ENCODE results near the gene RAET1G.
"Not testable (repeated sequence)": the region's sequence is repeated elsewhere in the genome, so short reads cannot be mapped to it uniquely, and the experiment has no call there.

RAET1G gene
- total RNA-seq = 0 to 0.32 (median 0) reads per million in 9 experiments

- Mint-ChIP-seq H3K36me3 (ENCODE audit: insufficient read depth) (peaks cover 2% of the 10 kb centered on the region), H3K4me1 (ENCODE audit: low read depth in 2 of 2) (peaks cover 15 to 22% of the 10 kb centered on the region in 2 donors), H3K27me3 (peaks cover 93 to 100% of the 10 kb centered on the region in 2 donors)
These were observed at the start of gene RAET1G for GRCh38 chr6:149922642-149923326. Gene RAET1G (minus strand): TSS chr6:149923121. CDS start chr6:149923010, 111 bp downstream.

GRCh38 chr6:149969635-149970034 is 46.7 kb upstream of the RAET1G start:
- H3K4me3 Mint-ChIP-seq = no peak overlapping the region
- peaks cover 7% of the 10 kb centered on the region for H3K36me3 Mint-ChIP-seq (ENCODE audit: insufficient read depth)
- no peaks in the 10 kb centered on the region for H3K9me3 Mint-ChIP-seq
- no peak for DNase-seq
- no peak for ATAC-seq (replicated peaks)
- no peak overlapping the region for H3K27ac Mint-ChIP-seq
- H3K4me1 Mint-ChIP-seq (ENCODE audit: low read depth in 2 of 2) = peaks cover 10 to 17% of the 10 kb centered on the region in 2 donors
- peaks cover 72 to 84% of the 10 kb centered on the region in 2 donors for H3K27me3 Mint-ChIP-seq

More at GRCh38 chr6:149922642-149923326, at the start of gene RAET1G:
- ATAC-seq (replicated peaks) (peak; percentile 91), DNase-seq (peak; percentile 66 to 72 (median 71))
- no peaks in the 10 kb centered on the region for H3K9me3 Mint-ChIP-seq
- peak within 1 kb of the TSS in 1 of 2 donors; percentile 63 for H3K27ac Mint-ChIP-seq
- H3K4me3 Mint-ChIP-seq = peak within 1 kb of the TSS; percentile 83 to 89

- not testable (repeated sequence) for H3K4me3 Mint-ChIP-seq; DNase-seq; H3K27ac Mint-ChIP-seq; H3K9me3 Mint-ChIP-seq; ATAC-seq (replicated peaks)
- H3K27me3 Mint-ChIP-seq = peaks cover 72 to 84% of the 10 kb centered on the region in 2 donors
- H3K36me3 Mint-ChIP-seq (ENCODE audit: insufficient read depth) = peaks cover 12% of the 10 kb centered on the region
- H3K4me1 Mint-ChIP-seq (ENCODE audit: low read depth in 2 of 2) = peaks cover 17 to 19% of the 10 kb centered on the region in 2 donors
These were observed 46.0 kb upstream of the RAET1G start for GRCh38 chr6:149968909-149969308.

DNA sequence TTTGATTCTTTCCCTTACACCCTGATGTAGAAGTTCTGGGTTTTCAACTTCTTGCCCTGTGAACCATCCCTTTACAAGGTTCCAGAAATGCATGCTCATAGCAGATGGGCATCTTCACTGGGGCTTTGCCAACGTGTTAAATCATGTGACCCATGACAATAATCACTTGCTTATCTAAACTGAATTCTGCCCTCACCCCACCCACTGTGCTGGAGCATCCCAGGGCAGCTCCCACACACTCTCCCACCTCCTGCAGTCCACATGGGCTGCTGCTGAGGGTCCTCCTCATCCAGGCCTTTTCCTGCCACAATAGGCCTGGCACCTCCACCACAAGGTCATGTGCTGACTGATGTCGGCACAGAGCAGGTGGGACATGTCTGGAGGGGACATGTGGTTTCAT is 45.1 kb upstream of the RAET1G start:
- H3K4me3 Mint-ChIP-seq; ATAC-seq (replicated peaks); H3K27ac Mint-ChIP-seq; DNase-seq; H3K9me3 Mint-ChIP-seq: not testable (repeated sequence)
- peaks cover 15% of the 10 kb centered on the region for H3K36me3 Mint-ChIP-seq (ENCODE audit: insufficient read depth)
- H3K4me1 Mint-ChIP-seq (ENCODE audit: low read depth in 2 of 2) = peaks cover 25 to 28% of the 10 kb centered on the region in 2 donors
- peaks cover 76 to 88% of the 10 kb centered on the region in 2 donors for H3K27me3 Mint-ChIP-seq

DNA sequence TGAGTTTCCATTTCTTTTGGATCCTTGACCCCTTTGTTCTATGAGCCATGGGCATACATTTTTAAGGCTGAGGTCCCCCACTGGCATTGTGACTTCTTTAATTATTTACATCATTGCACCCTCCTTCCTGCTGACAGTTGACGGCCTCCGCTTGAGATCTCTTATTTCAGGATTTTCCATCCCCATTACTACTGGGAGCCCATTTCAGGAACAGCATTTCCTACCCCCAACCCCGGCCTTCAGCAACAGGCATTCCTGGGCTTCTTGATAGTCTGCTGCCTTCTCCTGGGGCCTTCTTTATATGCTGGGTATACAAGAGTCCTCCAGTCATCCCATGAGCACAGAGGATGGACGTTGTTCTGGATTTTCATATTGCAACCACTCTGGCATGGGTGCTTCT is 44.7 kb upstream of the RAET1G start:
- Mint-ChIP-seq H3K4me1 (ENCODE audit: low read depth in 2 of 2) (peaks cover 27 to 30% of the 10 kb centered on the region in 2 donors), H3K27me3 (peaks cover 78 to 88% of the 10 kb centered on the region in 2 donors), H3K36me3 (ENCODE audit: insufficient read depth) (peaks cover 15% of the 10 kb centered on the region), H3K9me3 (no peaks in the 10 kb centered on the region), H3K4me3 (no peak overlapping the region), H3K27ac (no peak overlapping the region)
- ATAC-seq (replicated peaks) (no peak), DNase-seq (no peak)

GRCh38 chr6:149966319-149966718 is 43.4 kb upstream of the RAET1G start:
- not testable (repeated sequence) for ATAC-seq (replicated peaks); H3K9me3 Mint-ChIP-seq; DNase-seq; H3K27ac Mint-ChIP-seq; H3K4me3 Mint-ChIP-seq
- Mint-ChIP-seq H3K27me3 (peaks cover 85 to 96% of the 10 kb centered on the region in 2 donors), H3K4me1 (ENCODE audit: low read depth in 2 of 2) (peaks cover 27 to 30% of the 10 kb centered on the region in 2 donors), H3K36me3 (ENCODE audit: insufficient read depth) (peaks cover 15% of the 10 kb centered on the region)

DNA sequence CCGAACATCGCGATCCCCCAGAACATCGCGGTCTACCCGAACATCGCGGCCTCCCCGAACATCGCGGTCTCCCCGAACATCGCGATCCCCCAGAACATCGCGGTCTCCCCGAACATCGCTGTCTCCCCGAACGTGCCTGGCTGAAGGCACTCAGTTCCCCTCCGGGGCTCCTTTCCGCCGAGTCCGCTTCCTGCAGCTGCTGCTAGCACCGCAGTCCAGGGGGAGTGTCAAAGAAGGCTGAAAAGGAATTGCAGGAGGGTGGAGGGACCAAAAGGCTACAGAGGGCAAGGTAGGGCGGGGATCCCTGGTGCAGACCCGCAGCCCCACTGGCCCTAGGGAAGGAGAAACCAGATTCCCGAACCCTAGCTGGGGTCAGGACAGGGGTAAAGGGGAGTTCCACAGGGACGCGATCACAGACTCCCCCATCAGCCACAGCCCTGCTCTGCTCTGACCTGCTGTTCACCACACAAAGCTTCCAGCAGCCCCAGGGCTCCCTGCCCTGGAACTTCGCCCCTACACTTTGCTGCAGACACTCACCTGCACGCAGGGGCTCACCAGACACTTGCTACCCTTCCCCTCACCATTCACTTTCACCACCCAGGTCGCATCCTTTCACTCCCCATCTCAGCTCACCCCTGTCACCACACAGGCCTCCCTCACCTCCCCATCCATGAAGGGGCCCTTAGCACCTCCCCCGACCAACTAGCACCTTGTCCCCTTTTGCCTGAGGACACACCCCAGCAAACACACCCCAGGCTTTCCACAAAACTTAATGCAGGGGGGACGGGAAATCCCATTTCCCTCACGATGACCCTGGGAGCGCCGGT is 42.5 kb upstream of the RAET1G start:
- DNase-seq (peak in 1 of 3 experiments; percentile 35), ATAC-seq (replicated peaks) (no peak)
- Mint-ChIP-seq H3K27me3 (peaks cover 87 to 96% of the 10 kb centered on the region in 2 donors), H3K9me3 (no peaks in the 10 kb centered on the region), H3K4me1 (ENCODE audit: low read depth in 2 of 2) (peaks cover 27 to 30% of the 10 kb centered on the region in 2 donors), H3K27ac (peak overlapping the region; percentile 81), H3K36me3 (ENCODE audit: insufficient read depth) (peaks cover 15% of the 10 kb centered on the region), H3K4me3 (peak overlapping the region; percentile 86 to 92)

DNA sequence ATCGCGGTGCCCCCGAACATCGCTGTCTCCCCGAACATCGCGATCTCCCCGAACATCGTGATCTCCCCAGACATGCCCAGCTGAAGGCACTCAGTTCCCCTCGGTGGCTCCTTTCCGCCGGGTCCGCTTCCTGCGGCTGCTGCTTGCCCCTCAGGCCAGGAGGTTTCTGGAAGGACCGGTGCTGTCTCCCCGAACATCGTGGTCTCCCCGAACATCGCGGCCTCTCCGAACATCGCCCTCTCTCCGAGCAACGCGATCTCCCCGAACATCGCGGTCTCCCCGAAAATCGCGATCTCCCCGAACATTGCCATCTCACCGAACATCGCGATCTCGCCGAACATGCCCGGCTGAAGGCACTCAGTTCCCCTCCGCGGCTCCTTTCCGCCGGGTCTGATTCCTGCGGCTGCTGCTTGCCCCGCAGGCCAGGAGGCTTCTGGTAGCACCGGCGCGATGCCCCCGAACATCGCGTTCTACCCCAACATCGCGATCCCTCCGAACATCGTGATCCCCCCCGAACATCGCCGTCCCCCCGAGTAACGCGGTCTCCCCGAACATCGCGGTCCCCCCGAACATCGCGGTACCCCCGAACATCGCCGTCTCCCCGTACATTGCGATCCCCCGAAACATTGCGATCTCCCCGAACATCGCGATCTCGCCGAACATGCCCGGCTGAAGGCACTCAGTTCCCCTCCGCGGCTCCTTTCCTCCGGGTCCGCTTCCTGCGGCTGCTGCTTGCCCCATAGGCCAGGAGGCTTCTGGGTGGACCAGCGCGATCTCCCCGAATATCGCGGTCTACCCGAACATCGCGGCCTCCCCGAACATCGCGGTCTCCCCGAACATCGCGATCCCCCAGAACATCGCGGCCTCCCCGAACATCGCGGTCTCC is 41.6 kb upstream of the RAET1G start:
- ATAC-seq (replicated peaks) (no peak), DNase-seq (peak in 1 of 3 experiments; percentile 33)
- Mint-ChIP-seq H3K27me3 (peaks cover 87 to 96% of the 10 kb centered on the region in 2 donors), H3K36me3 (ENCODE audit: insufficient read depth) (peaks cover 15% of the 10 kb centered on the region), H3K27ac (peak overlapping the region; percentile 81), H3K4me3 (peak overlapping the region; percentile 86 to 92), H3K4me1 (ENCODE audit: low read depth in 2 of 2) (peaks cover 27 to 30% of the 10 kb centered on the region in 2 donors), H3K9me3 (no peaks in the 10 kb centered on the region)

- Mint-ChIP-seq H3K4me1 (ENCODE audit: low read depth in 2 of 2) (peaks cover 27 to 30% of the 10 kb centered on the region in 2 donors), H3K36me3 (ENCODE audit: insufficient read depth) (peaks cover 13% of the 10 kb centered on the region)
These were observed 40.8 kb upstream of the RAET1G start, which contains the start of gene ULBP1 for GRCh38 chr6:149963462-149964307. Gene ULBP1 (plus strand): TSS chr6:149963943. CDS start chr6:149964050, 107 bp downstream.

DNA sequence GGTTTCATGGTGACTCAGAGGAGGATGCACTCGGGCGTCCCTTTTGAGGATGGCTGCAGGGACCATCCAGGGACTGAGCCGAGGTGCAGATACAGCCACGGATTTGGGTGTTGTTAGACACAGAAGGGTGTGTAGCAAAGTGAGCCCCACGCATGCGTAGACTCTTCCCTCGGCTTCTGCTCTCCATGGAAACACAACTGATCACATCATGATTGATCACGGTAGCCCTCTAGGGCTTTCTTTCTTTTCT is 40.2 kb upstream of the RAET1G start:
- H3K4me3 Mint-ChIP-seq = peak overlapping the region; percentile 86 to 92
- no peaks in the 10 kb centered on the region for H3K9me3 Mint-ChIP-seq
- peak; percentile 19 for ATAC-seq (replicated peaks)
- H3K4me1 Mint-ChIP-seq (ENCODE audit: low read depth in 2 of 2) = peaks cover 27 to 30% of the 10 kb centered on the region in 2 donors
- peak overlapping the region; percentile 46 to 81 for H3K27ac Mint-ChIP-seq
- no peak for DNase-seq
- H3K27me3 Mint-ChIP-seq = peaks cover 88 to 96% of the 10 kb centered on the region in 2 donors
- H3K36me3 Mint-ChIP-seq (ENCODE audit: insufficient read depth) = peaks cover 13% of the 10 kb centered on the region

More at GRCh38 chr6:149963462-149964307, 40.8 kb upstream of the RAET1G start, which contains the start of gene ULBP1:
- ATAC-seq (replicated peaks) (peak; percentile 72), DNase-seq (peak; percentile 56 to 58 (median 58))
- peak within 1 kb of the TSS; percentile 86 to 92 for H3K4me3 Mint-ChIP-seq
- H3K27me3 Mint-ChIP-seq = peaks cover 87 to 96% of the 10 kb centered on the region in 2 donors
- peak within 1 kb of the TSS; percentile 81 for H3K27ac Mint-ChIP-seq
- H3K9me3 Mint-ChIP-seq = no peaks in the 10 kb centered on the region

DNA sequence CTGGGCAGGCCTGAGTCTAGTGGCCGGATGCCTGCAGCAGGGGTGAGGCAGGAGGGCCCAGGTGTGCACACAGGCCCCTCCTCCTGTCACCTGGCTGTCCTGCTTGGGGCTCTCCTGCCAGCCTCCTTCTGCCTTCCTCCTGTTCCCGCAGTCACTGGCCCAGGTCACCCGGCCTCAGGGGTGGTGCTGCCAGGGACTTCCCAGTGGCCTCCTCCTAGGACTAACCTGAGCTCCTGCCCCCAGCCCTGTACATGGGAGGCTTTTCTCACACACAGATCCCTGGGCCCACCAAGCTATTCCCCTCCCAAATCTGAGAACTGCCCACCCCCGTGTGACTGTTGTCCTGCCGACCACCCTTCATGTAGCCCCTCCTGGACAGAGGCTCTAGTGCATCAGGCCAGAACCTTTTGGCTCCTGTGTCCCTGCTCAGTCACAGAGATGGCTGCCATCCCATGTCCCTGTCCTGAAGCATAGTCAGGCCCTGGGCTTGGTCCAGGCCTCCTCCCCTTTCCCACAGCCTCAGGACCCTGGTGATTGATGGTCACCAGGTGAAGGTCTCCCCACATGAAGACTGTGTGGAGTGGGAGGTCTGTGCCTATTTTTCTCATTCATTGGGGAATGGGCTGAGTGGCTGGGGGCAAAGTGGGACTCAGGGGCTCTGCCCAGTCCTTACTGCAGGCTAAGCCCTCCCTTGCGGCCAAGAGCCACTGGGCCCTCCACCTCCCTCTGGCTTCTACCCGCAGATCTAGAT is 39.7 kb upstream of the RAET1G start:
- Mint-ChIP-seq H3K4me3 (peak overlapping the region; percentile 86 to 92), H3K27me3 (peaks cover 88 to 96% of the 10 kb centered on the region in 2 donors), H3K4me1 (ENCODE audit: low read depth in 2 of 2) (peaks cover 27 to 30% of the 10 kb centered on the region in 2 donors), H3K27ac (peak overlapping the region in 1 of 2 donors; percentile 81), H3K9me3 (no peaks in the 10 kb centered on the region), H3K36me3 (ENCODE audit: insufficient read depth) (peaks cover 13% of the 10 kb centered on the region)
- DNase-seq (no peak), ATAC-seq (replicated peaks) (no peak)

Data from effector memory CD8-positive, alpha-beta T cell (primary cell).